ENCODE measurements around the gene MTCH1. TPM values are rescaled to one million over a fixed set of nuclear protein-coding genes. Genes with fewer than 3 reads are reported as not detected.
A peak's percentile ranks its signal among the peaks of the same experiment; 100 is the strongest.

MTCH1 gene
- total and polyA plus RNA-seq, 10 of the 15 experiments (the other 5 are each of a cell fraction or from before 2014, with no cell fraction given), result 7.2 to 128 (median 85.2) TPM

DNA sequence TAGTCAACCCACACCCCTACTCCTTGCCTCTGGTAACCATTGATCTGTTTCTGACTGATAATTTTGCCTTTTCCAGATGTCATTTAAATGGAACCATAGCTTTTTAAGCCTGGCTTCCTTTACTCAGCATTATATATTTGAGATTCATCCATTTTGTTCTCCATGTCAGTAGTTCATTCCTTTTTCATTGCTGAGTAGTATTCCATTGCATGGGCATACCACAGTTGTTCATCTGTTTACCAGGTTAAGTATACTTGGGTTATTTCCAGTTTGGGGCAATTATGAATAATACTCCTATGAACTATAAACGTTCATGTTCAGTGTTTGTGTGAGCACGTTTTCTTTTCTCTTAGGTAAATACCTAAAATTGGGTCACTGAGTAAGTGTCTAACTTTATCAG is 44.6 kb upstream of the MTCH1 start:
- Histone ChIP-seq H3K4me1 (ENCODE audit: control insufficient read depth, insufficient read depth, low read length) (no peaks in the 10 kb centered on the region), H4K20me1 (ENCODE audit: control insufficient read depth, insufficient read depth) (no peaks in the 10 kb centered on the region), H3K9me3 (replicated peaks; ENCODE audit: control insufficient read depth, insufficient read depth, low read length) (no peaks in the 10 kb centered on the region; the same call in 2 of the 3 replicates), H3K36me3 (ENCODE audit: control insufficient read depth in 2 of 2, insufficient read depth in 2 of 2, low read length in 1 of 2) (peaks cover 0 to 5% of the 10 kb centered on the region in 2 experiments; a peak in 3 of 4 replicates), H3K4me3 (no peak overlapping the region), H3K4me2 (ENCODE audit: control insufficient read depth, insufficient read depth) (no peak overlapping the region), H3K27ac (ENCODE audit: control insufficient read depth, insufficient read depth) (no peak overlapping the region), H3K79me2 (ENCODE audit: control insufficient read depth, insufficient read depth, low read length) (no peaks in the 10 kb centered on the region), H3K9ac (ENCODE audit: control insufficient read depth, insufficient read depth, low read length) (no peak overlapping the region), H2AFZ (ENCODE audit: control insufficient read depth, low read depth, low read length) (no peak overlapping the region), H3K27me3 (replicated peaks in 1 of 2; ENCODE audit: control insufficient read depth in 2 of 2, insufficient read depth in 2 of 2, low read length in 1 of 2) (no peaks in the 10 kb centered on the region)
- SMC1A ChIA-PET (ENCODE audit: uncharacterized antibody, unreplicated experiment), result interaction anchor here (1.0 to 6.3 kb wide), 6 partner anchors 12 to 179 kb away, joined by 3 to 41 read pairs (median 12); no protein-coding TSS in a partner anchor
- CTCF ChIA-PET, result interaction anchor here (0.7 to 6.4 kb wide), 11 partner anchors 10 to 183 kb away, joined by 3 to 76 read pairs (median 15); partner anchors contain the start of gene PIM1
- DNase-seq (ENCODE audit: low read depth, low spot score) (no peak), ATAC-seq (no peak), FAIRE-seq (no peak)
- in situ Hi-C loops (cut with MboI) (no loop called here), intact Hi-C loops (cut with micrococcal nuclease; ENCODE audit: unreplicated experiment) (no loop called here)
- RAD21 ChIA-PET (ENCODE audit: unreplicated experiment), result interaction anchor here (1.4 to 5.0 kb wide), 4 partner anchors 9 to 179 kb away, joined by 3 to 46 read pairs (median 18); no protein-coding TSS in a partner anchor
- BruUV-seq (replicated peaks), result no TSS peak
- 30% methylated on average over 2 of the region's 2 CpGs for WGBS (ENCODE audit: insufficient coverage, insufficient replicate concordance, low lambda C conversion rate, missing lambda C conversion rate)
- TF ChIP-seq ZZZ3 (IDR thresholded peaks at IDR 0.05; ENCODE audit: control insufficient read depth, insufficient read length, low read depth) (no peak), ZNF217 (IDR thresholded peaks at IDR 0.05) (peak; percentile 54; the same call in 1 of the 2 replicates), NR2F1 (conservative IDR thresholded peaks at IDR 0.05) (no peak), TAF1 (IDR thresholded peaks at IDR 0.05; ENCODE audit: borderline replicate concordance, low read depth, low read length) (no peak)
- TF ChIP-seq, protein P1, sequence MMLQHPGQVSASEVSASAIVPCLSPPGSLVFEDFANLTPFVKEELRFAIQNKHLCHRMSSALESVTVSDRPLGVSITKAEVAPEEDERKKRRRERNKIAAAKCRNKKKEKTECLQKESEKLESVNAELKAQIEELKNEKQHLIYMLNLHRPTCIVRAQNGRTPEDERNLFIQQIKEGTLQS (IDR thresholded peaks at IDR 0.05; ENCODE audit: borderline replicate concordance, extremely low read depth, low read depth, low read length), result no peak
- TF ChIP-seq, protein P2, sequence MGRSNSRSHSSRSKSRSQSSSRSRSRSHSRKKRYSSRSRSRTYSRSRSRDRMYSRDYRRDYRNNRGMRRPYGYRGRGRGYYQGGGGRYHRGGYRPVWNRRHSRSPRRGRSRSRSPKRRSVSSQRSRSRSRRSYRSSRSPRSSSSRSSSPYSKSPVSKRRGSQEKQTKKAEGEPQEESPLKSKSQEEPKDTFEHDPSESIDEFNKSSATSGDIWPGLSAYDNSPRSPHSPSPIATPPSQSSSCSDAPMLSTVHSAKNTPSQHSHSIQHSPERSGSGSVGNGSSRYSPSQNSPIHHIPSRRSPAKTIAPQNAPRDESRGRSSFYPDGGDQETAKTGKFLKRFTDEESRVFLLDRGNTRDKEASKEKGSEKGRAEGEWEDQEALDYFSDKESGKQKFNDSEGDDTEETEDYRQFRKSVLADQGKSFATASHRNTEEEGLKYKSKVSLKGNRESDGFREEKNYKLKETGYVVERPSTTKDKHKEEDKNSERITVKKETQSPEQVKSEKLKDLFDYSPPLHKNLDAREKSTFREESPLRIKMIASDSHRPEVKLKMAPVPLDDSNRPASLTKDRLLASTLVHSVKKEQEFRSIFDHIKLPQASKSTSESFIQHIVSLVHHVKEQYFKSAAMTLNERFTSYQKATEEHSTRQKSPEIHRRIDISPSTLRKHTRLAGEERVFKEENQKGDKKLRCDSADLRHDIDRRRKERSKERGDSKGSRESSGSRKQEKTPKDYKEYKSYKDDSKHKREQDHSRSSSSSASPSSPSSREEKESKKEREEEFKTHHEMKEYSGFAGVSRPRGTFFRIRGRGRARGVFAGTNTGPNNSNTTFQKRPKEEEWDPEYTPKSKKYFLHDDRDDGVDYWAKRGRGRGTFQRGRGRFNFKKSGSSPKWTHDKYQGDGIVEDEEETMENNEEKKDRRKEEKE (IDR thresholded peaks at IDR 0.05), result no peak
- POLR2A ChIA-PET, result no interaction called here
